Lung (tissue), 12 donors: ENCODE results near the gene EPS8L3. TPM values are rescaled to one million over a fixed set of nuclear protein-coding genes. Genes with fewer than 3 reads are reported as not detected.

Source experiments
- ATAC-seq: fragments of 200-7000 bp; cut with Tn5 transposase; one replicate; pipeline ENCODE4 v1.9.1; 2020; ENCODE audit warnings: moderate number of reproducible peaks; ENCODE audit not compliant: insufficient read depth, low FRiP score
- DNase-seq, 3 donors: peaks; one replicate each; pipeline ENCODE4 v3.0.0-alpha.2; 2013 to 2017
- H3K27ac ChIP-seq, 2 donors: one replicate each; pipeline ENCODE4 v1.5.1; 2013; ENCODE audit warnings: mild to moderate bottlenecking in 2 of 2, moderate library complexity in 2 of 2, control low read depth in 1 of 2, inconsistent platforms in 1 of 2, low read depth in 1 of 2, low read length in 1 of 2
- H3K27me3 ChIP-seq, 3 donors: one replicate each; pipeline ENCODE4 v1.5.1; 2013; ENCODE audit warnings: low read length in 2 of 3; ENCODE audit not compliant: control insufficient read depth in 3 of 3, insufficient read depth in 3 of 3
- H3K36me3 ChIP-seq, 4 donors: one replicate each; pipeline ENCODE4 v1.5.1; 2013; ENCODE audit warnings: low read length in 4 of 4, mild to moderate bottlenecking in 1 of 4, moderate library complexity in 1 of 4; ENCODE audit not compliant: control insufficient read depth in 4 of 4, insufficient read depth in 4 of 4
- H3K4me1 ChIP-seq, 5 donors: one replicate each; pipeline ENCODE4 v1.5.1; 2013; ENCODE audit warnings: low read length in 5 of 5, mild to moderate bottlenecking in 2 of 5, moderate library complexity in 1 of 5; ENCODE audit not compliant: control insufficient read depth in 5 of 5, insufficient read depth in 5 of 5
- H3K4me3 ChIP-seq: one replicate; pipeline ENCODE4 v1.5.1; 2013; ENCODE audit warnings: mild to moderate bottlenecking, control low read depth, moderate library complexity
- H3K9ac ChIP-seq, 2 donors: one replicate each; pipeline ENCODE4 v1.5.1; 2013; ENCODE audit warnings: low read length in 2 of 2, control low read depth in 1 of 2; ENCODE audit not compliant: insufficient read depth in 1 of 2
- H3K9me3 ChIP-seq, 4 donors: one replicate each; pipeline ENCODE4 v1.5.1; 2013; ENCODE audit warnings: low read length in 3 of 4, mild to moderate bottlenecking in 1 of 4, moderate library complexity in 1 of 4; ENCODE audit not compliant: control insufficient read depth in 4 of 4, insufficient read depth in 3 of 4
- CTCF ChIP-seq: IDR thresholded peaks from 2 replicates; pipeline ENCODE4 v1.5.1; 2012; ENCODE audit warnings: mild to moderate bottlenecking; ENCODE audit errors: control extremely low read depth, extremely low read depth
- WGBS, 2 donors: extraction: QIAGEN DNeasy Blood & Tissue Kit; methylation state at CpG; one replicate each; pipeline ENCODE4 v1.1.7; 2013; 5-methylcytosine and 5-hydroxymethylcytosine counted together
- polyA plus RNA-seq, 2 donors: library from polyadenylated mRNA; stranded (reverse); fragments of 200-250 nt; gene quantifications; one replicate each; pipeline ENCODE4 v1.2.1, GENCODE V29; 2013
- total RNA-seq, 2 donors: library from RNA; depleted of rRNA in 1 of 2; stranded (reverse); fragments of >200 nt in 1 of 2; gene quantifications; one replicate each; pipeline ENCODE4 v1.2.1, GENCODE V29; 2014 to 2021
- donor health status: control.
- donor health status: control.
- donor health status: Bipolar disorder and iron deficiency.
- donor health status: healthy.
- donor health status: DM: yes; HTN: yes; CAD: no.

EPS8L3 gene
- total and polyA plus RNA-seq, 4 donors, result 0.10 to 0.52 TPM; not detected in 2

- no peak for TF ChIP-seq CTCF
- DNase-seq (no peak), ATAC-seq (no peak)
- H3K27me3 ChIP-seq, result no peaks in the 10 kb centered on the region
- H3K36me3 ChIP-seq, result no peaks in the 10 kb centered on the region
- no peak overlapping the region for H3K9ac ChIP-seq
- WGBS, 2 donors, result 92 to 97% methylated on average over 7 of the region's 7 CpGs
- H3K27ac ChIP-seq, result no peak overlapping the region
- H3K4me1 ChIP-seq, result peaks cover 0 to 10% (median 3%) of the 10 kb centered on the region in 5 donors
- no peak overlapping the region for H3K4me3 ChIP-seq
- H3K9me3 ChIP-seq, result no peaks in the 10 kb centered on the region
These were observed 3.0 kb downstream of the EPS8L3 start for GRCh38 chr1:109760581-109761226.

- DNase-seq, result peak in 1 of 3 donors; percentile 7
- WGBS, 2 donors, result 68 to 86% methylated on average over 11 of the region's 11 CpGs
These were observed 4.0 kb downstream of the EPS8L3 start for GRCh38 chr1:109759513-109760334.

GRCh38 chr1:109757936-109758786 is 5.6 kb downstream of the EPS8L3 start:
- 94 to 96% methylated on average over 13 of the region's 13 CpGs for WGBS, 2 donors
- Histone ChIP-seq H3K27me3 (no peaks in the 10 kb centered on the region), H3K27ac (no peak overlapping the region), H3K4me1 (peaks cover 0 to 5% (median 0%) of the 10 kb centered on the region in 5 donors), H3K9ac (no peak overlapping the region), H3K36me3 (no peaks in the 10 kb centered on the region), H3K9me3 (no peaks in the 10 kb centered on the region), H3K4me3 (no peak overlapping the region)
- no peak for TF ChIP-seq CTCF
- peak in 1 of 3 donors; percentile 10 for DNase-seq
- no peak for ATAC-seq

More at GRCh38 chr1:109759513-109760334, 4.0 kb downstream of the EPS8L3 start:
- no peaks in the 10 kb centered on the region for H3K36me3 ChIP-seq
- TF ChIP-seq CTCF, result no peak
- H3K9me3 ChIP-seq, result no peaks in the 10 kb centered on the region
- peaks cover 0 to 10% (median 3%) of the 10 kb centered on the region in 5 donors for H3K4me1 ChIP-seq
- no peak for ATAC-seq
- no peak overlapping the region for H3K27ac ChIP-seq
- H3K27me3 ChIP-seq, result no peaks in the 10 kb centered on the region
- H3K4me3 ChIP-seq, result no peak overlapping the region
- no peak overlapping the region for H3K9ac ChIP-seq
